Epithelial cell of proximal tubule (primary cell): ENCODE measurements around the gene DIS3L2. TPM values are rescaled to one million over a fixed set of nuclear protein-coding genes. Genes with fewer than 3 reads are reported as not detected.

Experiments used
- DNase-seq: peaks from one replicate; pipeline ENCODE4 v3.0.0-alpha.2; 2011; ENCODE audit warnings: low read depth
- H3K4me3 ChIP-seq: 2 replicates; pipeline ENCODE4 v1.5.1; 2011; ENCODE audit warnings: low read depth, mild to moderate bottlenecking, low read length
- CTCF ChIP-seq: conservative IDR thresholded peaks from 2 replicates; pipeline ENCODE4 v1.5.1; 2012; ENCODE audit warnings: low read depth, mild to moderate bottlenecking, low read length
- total RNA-seq: library from RNA; depleted of rRNA; stranded (reverse); fragments of >200 nt; gene quantifications from 2 replicates; pipeline ENCODE4 v1.2.3, GENCODE V29; 2015

The DIS3L2 gene
- total RNA-seq, 1 donor from 2014 or later: 31.6 TPM

- DNase-seq: no peak
- TF ChIP-seq CTCF: peak; percentile 43
- H3K4me3 ChIP-seq: no peak overlapping the region
These were observed 171.6 kb downstream of the DIS3L2 start for GRCh38 chr2:232133078-232133477.

GRCh38 chr2:232134939-232135338, 173.4 kb downstream of the DIS3L2 start:
- H3K4me3 ChIP-seq: no peak overlapping the region
- no peak for TF ChIP-seq CTCF
- no peak for DNase-seq

- H3K4me3 ChIP-seq: no peak overlapping the region
- DNase-seq: no peak
- TF ChIP-seq CTCF: no peak
These were observed 176.0 kb downstream of the DIS3L2 start for GRCh38 chr2:232137356-232138147.

GRCh38 chr2:232138441-232138840, 176.9 kb downstream of the DIS3L2 start:
- H3K4me3 ChIP-seq: no peak overlapping the region
- no peak for TF ChIP-seq CTCF
- no peak for DNase-seq

GRCh38 chr2:232139171-232139594, 177.7 kb downstream of the DIS3L2 start:
- DNase-seq: no peak
- no peak overlapping the region for H3K4me3 ChIP-seq
- TF ChIP-seq CTCF: no peak

- no peak overlapping the region for H3K4me3 ChIP-seq
- TF ChIP-seq CTCF: no peak
- DNase-seq: no peak
These were observed 178.5 kb downstream of the DIS3L2 start for GRCh38 chr2:232139786-232140562.
